ENCODE measurements around the gene TFAP2E.
A peak's percentile ranks its signal among the peaks of the same experiment; 100 is the strongest.

The TFAP2E gene

DNA sequence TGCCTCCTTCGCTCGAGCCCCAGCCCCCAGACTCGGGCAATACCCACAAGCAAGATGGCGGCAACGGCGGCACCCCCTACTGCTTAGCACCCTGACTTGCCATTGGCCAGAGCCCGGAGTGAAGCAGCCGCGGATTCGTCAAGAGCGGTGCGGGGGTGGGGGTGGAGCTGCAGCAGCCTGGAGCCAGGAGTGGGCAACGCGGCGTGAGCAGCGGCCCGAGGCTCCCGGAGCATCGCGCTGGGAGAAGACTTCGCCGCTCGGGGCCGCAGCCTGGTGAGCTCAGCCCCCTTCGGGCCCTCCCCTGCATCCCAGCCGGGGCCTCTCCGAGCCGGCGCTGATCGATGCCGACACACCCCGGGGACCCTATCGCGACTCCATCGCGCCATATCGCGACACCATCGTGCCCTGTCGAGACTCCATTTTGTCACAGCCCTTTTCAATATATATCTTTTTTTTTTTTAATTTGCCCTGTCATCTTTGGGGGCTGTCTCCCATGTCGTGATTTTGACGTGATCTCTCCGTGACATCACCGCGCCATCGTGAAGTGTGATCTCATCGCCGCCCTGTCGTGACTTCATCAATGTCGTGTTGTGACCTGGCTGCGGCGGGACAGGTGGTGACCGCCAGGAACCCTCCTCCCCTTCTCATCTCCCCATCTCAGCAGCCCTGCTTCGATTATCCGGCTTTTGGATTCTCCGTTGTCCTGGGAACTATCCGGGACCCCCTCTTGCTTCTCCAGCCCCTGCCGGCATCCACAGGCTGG lies 15.3 kb upstream of the TFAP2E start, which contains the start of gene NCDN:
Gene NCDN (plus strand): TSS at position 189 of the 763 bp plus-strand sequence. CDS start 392 bp downstream, at position 581.
- Histone ChIP-seq H3K36me3 (ENCODE audit: control insufficient read depth in 1 of 2, insufficient read depth in 2 of 2, low read length in 2 of 2) (peaks cover 10 to 11% of the 10 kb centered on the region in 2 donors), H3K27me3 (ENCODE audit: low read depth, low read length) (no peaks in the 10 kb centered on the region), H3K4me1 (ENCODE audit: control insufficient read depth in 1 of 2, insufficient read depth in 2 of 2, low read length in 2 of 2) (peaks cover 19 to 63% of the 10 kb centered on the region in 2 donors), H3K27ac (ENCODE audit: low read length) (peak within 1 kb of the TSS; percentile 41), H3K4me3 (ENCODE audit: low read depth in 1 of 2, low read length in 2 of 2) (peak within 1 kb of the TSS; percentile 83 to 96), H3K9me3 (ENCODE audit: control insufficient read depth in 1 of 2, low read length in 2 of 2) (no peaks in the 10 kb centered on the region)

- no peaks in the 10 kb centered on the region for H3K9me3 ChIP-seq (ENCODE audit: control insufficient read depth in 1 of 2, low read length in 2 of 2)
- no peaks in the 10 kb centered on the region for H3K27me3 ChIP-seq (ENCODE audit: low read depth, low read length)
- peak overlapping the region; percentile 83 to 96 for H3K4me3 ChIP-seq (ENCODE audit: low read depth in 1 of 2, low read length in 2 of 2)
- H3K27ac ChIP-seq (ENCODE audit: low read length): peak overlapping the region; percentile 41
- H3K36me3 ChIP-seq (ENCODE audit: control insufficient read depth in 1 of 2, insufficient read depth in 2 of 2, low read length in 2 of 2): peaks cover 7 to 13% of the 10 kb centered on the region in 2 donors
- H3K4me1 ChIP-seq (ENCODE audit: control insufficient read depth in 1 of 2, insufficient read depth in 2 of 2, low read length in 2 of 2): peaks cover 19 to 63% of the 10 kb centered on the region in 2 donors
These were observed 14.5 kb upstream of the TFAP2E start for GRCh38 chr1:35558374-35559316.

DNA sequence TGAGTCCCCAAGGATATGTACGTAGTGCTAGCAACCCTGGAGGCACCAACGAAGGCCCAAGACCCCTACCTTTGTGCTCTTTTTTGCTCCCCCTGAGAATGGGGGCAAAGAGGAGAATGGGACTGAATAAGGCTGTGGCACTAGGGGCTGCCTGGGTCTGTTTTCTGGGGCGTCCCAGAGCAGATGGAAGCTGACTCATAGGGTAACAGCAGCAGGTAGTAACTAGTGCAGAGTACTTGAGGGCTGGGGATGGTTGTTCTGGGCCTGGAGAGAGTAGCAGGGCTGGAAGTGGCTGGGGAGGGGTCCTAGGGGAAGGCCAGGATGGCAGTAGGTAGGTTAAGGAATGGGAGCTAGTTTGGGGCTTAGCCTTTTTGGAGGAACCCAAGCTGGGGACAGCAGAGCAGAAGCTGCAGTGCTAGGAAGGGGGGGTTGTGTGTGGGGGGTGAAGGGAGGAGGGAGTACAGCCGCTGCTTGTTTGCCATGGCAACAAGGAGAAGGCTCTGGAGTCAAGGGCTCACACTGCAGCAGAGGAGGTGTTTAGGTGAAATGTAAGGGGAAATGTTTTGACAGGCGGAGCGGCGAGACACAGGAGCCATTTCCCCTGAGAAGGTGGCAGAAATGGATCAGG lies 13.7 kb upstream of the TFAP2E start:
- Histone ChIP-seq H3K36me3 (ENCODE audit: control insufficient read depth in 1 of 2, insufficient read depth in 2 of 2, low read length in 2 of 2) (peaks cover 5 to 16% of the 10 kb centered on the region in 2 donors), H3K4me3 (ENCODE audit: low read depth in 1 of 2, low read length in 2 of 2) (peak overlapping the region in 1 of 2 donors; percentile 96), H3K27me3 (ENCODE audit: low read depth, low read length) (no peaks in the 10 kb centered on the region), H3K9me3 (ENCODE audit: control insufficient read depth in 1 of 2, low read length in 2 of 2) (no peaks in the 10 kb centered on the region), H3K4me1 (ENCODE audit: control insufficient read depth in 1 of 2, insufficient read depth in 2 of 2, low read length in 2 of 2) (peaks cover 19 to 59% of the 10 kb centered on the region in 2 donors), H3K27ac (ENCODE audit: low read length) (no peak overlapping the region)

DNA sequence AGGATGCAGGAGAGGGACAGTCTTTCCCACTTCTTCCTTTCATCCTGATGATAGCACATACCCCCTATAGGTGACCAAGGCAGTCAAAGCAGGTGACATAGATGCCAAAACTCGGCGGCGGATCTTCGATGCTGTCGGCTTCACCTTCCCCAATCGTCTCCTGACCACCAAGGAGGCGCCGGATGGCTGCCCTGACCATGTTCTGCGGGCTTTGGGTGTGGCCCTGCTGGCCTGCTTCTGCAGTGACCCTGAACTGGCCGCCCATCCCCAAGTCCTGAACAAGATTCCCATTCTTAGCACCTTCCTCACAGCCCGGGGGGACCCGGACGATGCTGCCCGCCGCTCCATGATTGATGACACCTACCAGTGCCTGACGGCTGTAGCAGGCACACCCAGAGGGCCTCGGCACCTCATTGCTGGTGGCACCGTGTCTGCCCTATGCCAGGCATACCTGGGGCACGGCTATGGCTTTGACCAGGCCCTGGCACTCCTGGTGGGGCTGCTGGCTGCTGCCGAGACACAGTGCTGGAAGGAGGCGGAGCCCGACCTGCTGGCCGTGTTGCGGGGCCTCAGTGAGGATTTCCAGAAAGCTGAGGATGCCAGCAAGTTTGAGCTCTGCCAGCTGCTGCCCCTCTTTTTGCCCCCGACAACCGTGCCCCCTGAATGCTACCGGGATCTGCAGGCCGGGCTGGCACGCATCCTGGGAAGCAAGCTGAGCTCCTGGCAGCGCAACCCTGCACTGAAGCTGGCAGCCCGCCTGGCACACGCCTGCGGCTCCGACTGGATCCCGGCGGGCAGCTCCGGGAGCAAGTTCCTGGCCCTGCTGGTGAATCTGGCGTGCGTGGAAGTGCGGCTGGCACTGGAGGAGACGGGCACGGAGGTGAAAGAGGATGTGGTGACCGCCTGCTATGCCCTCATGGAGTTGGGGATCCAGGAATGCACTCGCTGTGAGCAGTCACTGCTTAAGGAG lies 12.6 kb upstream of the TFAP2E start:
- Histone ChIP-seq H3K36me3 (ENCODE audit: control insufficient read depth in 1 of 2, insufficient read depth in 2 of 2, low read length in 2 of 2) (peaks cover 5 to 16% of the 10 kb centered on the region in 2 donors), H3K27me3 (ENCODE audit: low read depth, low read length) (no peaks in the 10 kb centered on the region), H3K9me3 (ENCODE audit: control insufficient read depth in 1 of 2, low read length in 2 of 2) (no peaks in the 10 kb centered on the region), H3K27ac (ENCODE audit: low read length) (no peak overlapping the region), H3K4me3 (ENCODE audit: low read depth in 1 of 2, low read length in 2 of 2) (peak overlapping the region in 1 of 2 donors; percentile 9), H3K4me1 (ENCODE audit: control insufficient read depth in 1 of 2, insufficient read depth in 2 of 2, low read length in 2 of 2) (peaks cover 13 to 48% of the 10 kb centered on the region in 2 donors)

DNA sequence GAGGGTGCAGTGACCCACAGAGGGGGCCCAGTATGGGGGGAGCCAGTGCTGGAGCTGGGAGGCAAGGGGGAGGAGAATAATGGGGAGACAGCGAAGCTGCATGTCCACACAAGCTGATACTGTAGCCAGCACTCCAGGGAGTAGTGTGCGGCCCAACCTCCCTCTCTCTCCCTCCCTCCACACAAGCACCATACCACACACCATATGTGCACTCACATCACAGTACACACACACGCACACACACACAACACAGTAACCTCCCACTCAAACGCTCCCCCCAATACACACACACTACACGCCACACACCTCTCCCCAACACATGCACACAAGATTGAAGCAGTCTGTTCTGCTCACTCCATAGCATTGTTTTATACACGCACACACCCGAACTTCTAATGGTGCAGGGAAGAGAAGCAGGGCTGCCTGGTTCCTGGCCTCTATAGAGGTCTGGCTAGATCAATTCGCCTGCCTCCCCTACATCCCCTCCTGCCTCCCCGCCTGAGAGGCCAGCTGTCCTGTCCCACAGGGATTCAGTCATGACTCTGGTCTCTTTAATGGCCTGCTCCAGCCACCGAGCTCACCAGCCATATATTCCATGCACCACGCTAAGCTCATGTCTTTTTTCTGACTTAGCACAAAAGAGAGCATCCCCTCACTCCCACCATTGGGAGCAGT lies 11.7 kb upstream of the TFAP2E start:
- H3K27me3 ChIP-seq (ENCODE audit: low read depth, low read length): no peaks in the 10 kb centered on the region
- H3K36me3 ChIP-seq (ENCODE audit: control insufficient read depth in 1 of 2, insufficient read depth in 2 of 2, low read length in 2 of 2): peaks cover 5 to 22% of the 10 kb centered on the region in 2 donors
- peaks cover 4 to 39% of the 10 kb centered on the region in 2 donors for H3K4me1 ChIP-seq (ENCODE audit: control insufficient read depth in 1 of 2, insufficient read depth in 2 of 2, low read length in 2 of 2)
- no peaks in the 10 kb centered on the region for H3K9me3 ChIP-seq (ENCODE audit: control insufficient read depth in 1 of 2, low read length in 2 of 2)
- H3K4me3 ChIP-seq (ENCODE audit: low read depth in 1 of 2, low read length in 2 of 2): peak overlapping the region in 1 of 2 donors; percentile 9
- H3K27ac ChIP-seq (ENCODE audit: low read length): no peak overlapping the region

- no peak overlapping the region for H3K27ac ChIP-seq (ENCODE audit: low read length)
- H3K36me3 ChIP-seq (ENCODE audit: control insufficient read depth in 1 of 2, insufficient read depth in 2 of 2, low read length in 2 of 2): peaks cover 9 to 27% of the 10 kb centered on the region in 2 donors
- no peak overlapping the region for H3K4me3 ChIP-seq (ENCODE audit: low read depth in 1 of 2, low read length in 2 of 2)
- H3K27me3 ChIP-seq (ENCODE audit: low read depth, low read length): no peaks in the 10 kb centered on the region
- H3K4me1 ChIP-seq (ENCODE audit: control insufficient read depth in 1 of 2, insufficient read depth in 2 of 2, low read length in 2 of 2): peaks cover 4 to 34% of the 10 kb centered on the region in 2 donors
- no peaks in the 10 kb centered on the region for H3K9me3 ChIP-seq (ENCODE audit: control insufficient read depth in 1 of 2, low read length in 2 of 2)
These were observed 11.0 kb upstream of the TFAP2E start for GRCh38 chr1:35561972-35562680.

DNA sequence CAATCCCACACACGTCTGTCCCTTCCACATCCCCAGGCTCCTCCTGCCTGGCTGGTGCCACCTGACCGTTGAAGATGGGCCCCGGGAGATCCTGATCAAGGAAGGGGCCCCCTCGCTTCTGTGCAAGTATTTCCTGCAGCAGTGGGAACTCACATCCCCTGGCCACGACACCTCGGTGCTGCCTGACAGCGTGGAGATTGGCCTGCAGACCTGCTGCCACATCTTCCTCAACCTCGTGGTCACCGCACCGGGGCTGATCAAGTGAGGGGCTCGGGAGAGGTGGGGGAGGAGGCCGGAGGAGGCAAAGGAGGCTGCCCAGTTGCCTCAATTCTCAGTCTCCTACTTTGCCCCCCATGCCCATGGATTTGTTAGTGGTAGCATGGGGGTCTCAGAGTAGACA lies 9.9 kb upstream of the TFAP2E start:
- H3K27me3 ChIP-seq (ENCODE audit: low read depth, low read length): no peaks in the 10 kb centered on the region
- peaks cover 9 to 27% of the 10 kb centered on the region in 2 donors for H3K36me3 ChIP-seq (ENCODE audit: control insufficient read depth in 1 of 2, insufficient read depth in 2 of 2, low read length in 2 of 2)
- no peak overlapping the region for H3K27ac ChIP-seq (ENCODE audit: low read length)
- H3K4me3 ChIP-seq (ENCODE audit: low read depth in 1 of 2, low read length in 2 of 2): no peak overlapping the region
- no peaks in the 10 kb centered on the region for H3K9me3 ChIP-seq (ENCODE audit: control insufficient read depth in 1 of 2, low read length in 2 of 2)
- H3K4me1 ChIP-seq (ENCODE audit: control insufficient read depth in 1 of 2, insufficient read depth in 2 of 2, low read length in 2 of 2): peaks cover 2 to 32% of the 10 kb centered on the region in 2 donors

DNA sequence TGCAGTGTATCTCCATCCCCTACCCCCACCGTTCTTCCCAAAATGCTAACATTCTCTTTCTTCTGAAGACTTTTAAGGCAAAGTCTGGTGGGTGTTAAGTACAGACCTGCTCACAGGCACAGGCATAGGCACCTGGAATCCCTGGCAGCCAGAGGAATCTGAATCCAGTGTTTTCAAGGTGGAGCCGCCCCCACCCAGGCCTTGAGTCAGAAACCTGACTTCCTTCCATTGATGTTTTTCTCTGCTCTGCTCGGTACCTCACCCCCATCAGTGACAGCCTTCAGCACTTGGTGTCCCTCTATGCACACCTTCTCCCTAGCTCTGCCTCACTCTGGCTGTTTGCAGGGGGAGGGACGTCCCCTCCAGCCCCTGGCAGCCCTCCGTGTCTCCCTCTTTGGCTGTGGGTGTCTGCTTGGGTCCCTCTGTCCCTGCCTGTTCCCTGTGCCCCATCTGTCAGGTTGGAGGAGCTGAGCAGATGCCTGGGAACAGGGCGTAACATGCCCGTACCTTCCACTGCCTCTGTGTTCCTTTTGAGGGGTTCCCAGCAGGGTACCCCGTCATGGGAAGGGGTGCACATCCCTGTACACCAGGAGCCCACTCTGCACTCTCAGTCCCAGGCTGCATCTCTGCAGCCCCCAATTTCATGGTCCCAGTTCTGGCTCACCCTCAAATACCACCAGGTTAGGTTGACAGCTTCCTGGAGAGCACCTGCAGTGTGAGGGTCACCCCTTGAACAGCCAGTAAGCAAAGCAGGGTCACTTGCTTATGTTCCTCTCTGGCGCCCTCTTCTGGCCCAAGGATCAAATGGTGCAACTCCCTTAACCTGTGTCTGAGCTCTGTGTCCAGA lies 8.9 kb upstream of the TFAP2E start:
- Histone ChIP-seq H3K27ac (ENCODE audit: low read length) (no peak overlapping the region), H3K9me3 (ENCODE audit: control insufficient read depth in 1 of 2, low read length in 2 of 2) (no peaks in the 10 kb centered on the region), H3K36me3 (ENCODE audit: control insufficient read depth in 1 of 2, insufficient read depth in 2 of 2, low read length in 2 of 2) (peaks cover 9 to 27% of the 10 kb centered on the region in 2 donors), H3K4me1 (ENCODE audit: control insufficient read depth in 1 of 2, insufficient read depth in 2 of 2, low read length in 2 of 2) (peaks cover 0 to 22% of the 10 kb centered on the region in 2 donors), H3K4me3 (ENCODE audit: low read depth in 1 of 2, low read length in 2 of 2) (no peak overlapping the region), H3K27me3 (ENCODE audit: low read depth, low read length) (no peaks in the 10 kb centered on the region)

All from muscle layer of duodenum (tissue), 2 donors.